Astrocyte of the spinal cord (primary cell): ENCODE data around the gene GLT6D1.

Experiments used
- DNase-seq: peaks from one replicate; pipeline ENCODE4 v3.0.0; 2011; ENCODE audit warnings: low read depth, low spot score
- H3K4me3 ChIP-seq: 2 replicates; pipeline ENCODE4 v1.5.1; 2011; ENCODE audit warnings: low read depth, mild to moderate bottlenecking, low read length, moderate library complexity
- in situ Hi-C: cut with HindIII; loops from 2 replicates; pipeline ENCODE4 v1.10.0; 2017; ENCODE audit warnings: low sequenced_read_pairs
- TF ChIP-seq, protein P1 (sequence below): IDR thresholded peaks from 2 replicates; pipeline ENCODE4 v1.5.1; 2012; ENCODE audit warnings: low read depth, mild to moderate bottlenecking, low read length, inconsistent platforms

Gene GLT6D1

DNA sequence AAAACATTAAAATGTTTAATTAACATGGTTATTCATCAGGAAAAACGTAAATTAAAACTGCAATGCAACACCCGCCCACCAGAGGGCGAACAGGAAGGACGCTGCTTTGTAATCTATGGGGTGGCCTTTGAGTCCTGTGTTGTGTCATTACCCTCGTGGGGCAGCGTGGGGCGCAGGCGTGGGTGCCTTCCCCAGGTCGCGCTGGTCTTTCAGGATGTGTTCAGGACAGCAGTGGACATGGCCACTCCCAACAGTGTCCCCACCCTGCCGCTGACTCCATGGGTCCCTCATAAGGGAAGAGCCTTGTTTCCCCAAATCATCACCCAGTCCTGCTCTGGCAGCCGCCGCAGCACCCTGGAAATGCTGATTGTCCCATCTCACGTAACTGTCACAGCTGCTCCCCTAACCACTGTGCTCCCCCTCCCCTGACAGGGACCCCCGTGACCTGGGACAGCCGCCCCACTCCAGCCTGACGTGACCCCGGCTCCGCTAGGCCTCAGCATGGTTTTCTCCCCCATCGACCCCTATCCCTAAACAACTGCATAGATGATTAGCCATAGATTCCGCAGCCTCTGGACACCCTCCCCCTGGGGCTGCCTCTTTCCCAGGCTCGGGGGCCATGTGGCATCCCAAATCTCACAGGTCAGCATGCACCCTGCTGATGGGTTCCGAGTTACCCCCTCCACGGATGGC lies 36.4 kb downstream of the GLT6D1 start:
- no peak overlapping the region for H3K4me3 ChIP-seq
- TF ChIP-seq, protein P1, sequence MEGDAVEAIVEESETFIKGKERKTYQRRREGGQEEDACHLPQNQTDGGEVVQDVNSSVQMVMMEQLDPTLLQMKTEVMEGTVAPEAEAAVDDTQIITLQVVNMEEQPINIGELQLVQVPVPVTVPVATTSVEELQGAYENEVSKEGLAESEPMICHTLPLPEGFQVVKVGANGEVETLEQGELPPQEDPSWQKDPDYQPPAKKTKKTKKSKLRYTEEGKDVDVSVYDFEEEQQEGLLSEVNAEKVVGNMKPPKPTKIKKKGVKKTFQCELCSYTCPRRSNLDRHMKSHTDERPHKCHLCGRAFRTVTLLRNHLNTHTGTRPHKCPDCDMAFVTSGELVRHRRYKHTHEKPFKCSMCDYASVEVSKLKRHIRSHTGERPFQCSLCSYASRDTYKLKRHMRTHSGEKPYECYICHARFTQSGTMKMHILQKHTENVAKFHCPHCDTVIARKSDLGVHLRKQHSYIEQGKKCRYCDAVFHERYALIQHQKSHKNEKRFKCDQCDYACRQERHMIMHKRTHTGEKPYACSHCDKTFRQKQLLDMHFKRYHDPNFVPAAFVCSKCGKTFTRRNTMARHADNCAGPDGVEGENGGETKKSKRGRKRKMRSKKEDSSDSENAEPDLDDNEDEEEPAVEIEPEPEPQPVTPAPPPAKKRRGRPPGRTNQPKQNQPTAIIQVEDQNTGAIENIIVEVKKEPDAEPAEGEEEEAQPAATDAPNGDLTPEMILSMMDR, result peak; percentile 80

DNA sequence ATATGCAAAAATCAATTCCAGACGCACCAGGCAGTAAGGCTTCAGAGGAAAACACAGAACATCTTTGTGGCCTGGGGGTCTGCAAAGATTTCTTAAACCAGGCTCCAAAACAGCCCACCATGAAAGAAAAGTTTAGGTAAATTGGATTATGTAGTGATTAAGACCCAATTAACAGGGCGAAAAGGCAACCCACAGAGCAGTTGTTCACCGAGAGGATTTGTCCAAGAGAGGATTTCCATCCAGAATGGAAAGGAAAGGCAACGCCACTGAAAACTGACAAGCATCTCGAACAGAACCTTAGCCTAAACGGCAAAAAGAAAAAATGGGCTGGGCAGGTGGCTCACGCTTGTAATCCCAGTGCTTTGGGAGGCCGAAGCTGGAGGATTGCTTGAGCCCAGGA lies 37.4 kb downstream of the GLT6D1 start:
- TF ChIP-seq, protein P1, result no peak
- no peak overlapping the region for H3K4me3 ChIP-seq
- no peak for DNase-seq
- in situ Hi-C loops, result no loop called here

More for the DNA sequence above, 36.4 kb downstream of the GLT6D1 start:
- DNase-seq, result peak; percentile 9
- in situ Hi-C loops, result no loop called here

DNA sequence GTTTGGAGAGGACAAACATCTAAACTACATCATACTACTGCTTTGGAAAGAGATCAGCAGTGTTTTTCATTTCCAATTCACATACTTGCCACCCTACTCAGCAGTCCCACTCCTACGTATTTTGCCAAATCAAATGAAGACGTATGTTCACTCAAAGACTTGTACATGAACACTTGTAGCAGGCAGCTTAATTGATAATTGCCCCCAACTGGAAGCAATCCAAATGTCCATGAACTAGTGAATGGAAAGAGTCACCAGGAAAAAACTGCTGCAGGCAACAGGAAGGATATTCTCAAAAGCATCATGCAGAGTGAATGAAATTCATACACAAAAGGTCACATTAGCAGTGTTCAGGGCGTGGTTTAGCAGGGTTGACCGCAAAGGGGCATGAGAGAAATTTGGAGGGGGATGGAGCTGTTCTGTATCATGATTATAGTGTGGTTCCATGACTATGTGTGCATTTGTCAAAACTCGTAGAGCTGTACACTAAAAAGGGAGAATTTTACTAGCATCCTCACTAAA lies 39.0 kb downstream of the GLT6D1 start:
- in situ Hi-C loops, result no loop called here
- H3K4me3 ChIP-seq, result no peak overlapping the region
- TF ChIP-seq, protein P1, result no peak
- no peak for DNase-seq

DNA sequence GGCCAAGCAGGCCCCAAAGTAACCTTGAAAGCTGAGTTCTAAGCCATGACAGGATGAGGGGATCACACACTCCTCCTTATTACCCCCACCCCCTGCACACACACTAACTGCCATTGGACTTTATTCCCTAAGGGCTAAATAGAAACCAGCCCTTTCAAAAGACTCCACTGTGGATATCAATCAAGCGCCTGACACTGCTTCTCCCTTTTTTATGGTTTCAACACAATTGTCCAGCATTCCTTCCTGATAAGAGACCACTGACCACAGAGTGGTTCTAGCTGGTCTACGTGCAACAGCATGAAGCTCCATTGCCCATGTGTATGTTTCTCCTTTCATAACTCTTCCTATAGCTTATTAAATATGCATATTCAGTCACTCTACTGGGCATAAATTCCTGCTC lies 43.1 kb downstream of the GLT6D1 start:
- H3K4me3 ChIP-seq, result no peak overlapping the region
- in situ Hi-C loops, result no loop called here
- DNase-seq, result no peak
- TF ChIP-seq, protein P1, result no peak

DNA sequence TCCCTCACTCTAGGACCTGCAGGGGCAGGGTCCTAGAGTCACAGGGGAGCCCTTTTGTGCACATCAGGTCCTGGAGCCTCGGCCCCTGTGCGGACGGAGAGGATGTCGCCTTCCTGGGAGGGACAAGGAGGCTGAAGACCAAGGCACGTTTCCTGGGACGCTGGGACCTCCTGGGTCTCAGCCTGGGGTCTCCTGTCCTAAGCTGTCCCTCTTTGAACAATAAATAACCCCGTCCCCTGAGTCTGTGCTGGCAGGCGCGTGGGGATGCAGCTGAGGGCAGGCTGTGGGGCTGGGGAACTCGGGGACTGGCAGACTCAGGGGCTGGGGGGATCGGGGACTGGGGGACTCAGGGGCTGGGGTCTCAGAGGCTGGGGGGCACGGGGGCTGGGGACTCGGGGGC lies 46.7 kb downstream of the GLT6D1 start:
- DNase-seq, result no peak
- TF ChIP-seq, protein P1, result no peak
- no peak overlapping the region for H3K4me3 ChIP-seq
- in situ Hi-C loops, result no loop called here

DNA sequence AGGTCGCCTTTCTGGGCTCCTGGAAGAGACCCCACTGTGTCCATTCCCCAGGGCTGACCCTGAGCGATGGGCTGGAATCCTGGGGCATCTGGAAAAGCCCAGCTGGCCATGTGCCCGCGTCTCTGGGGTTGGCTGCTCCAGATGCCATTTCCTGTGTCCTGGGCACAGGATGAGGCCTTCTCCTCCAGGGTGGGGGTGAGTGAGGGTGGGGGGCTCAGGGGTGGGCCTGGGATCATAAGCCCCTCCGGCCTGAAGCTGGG lies 47.1 kb downstream of the GLT6D1 start:
- no peak for DNase-seq
- TF ChIP-seq, protein P1, result no peak
- in situ Hi-C loops, result no loop called here
- no peak overlapping the region for H3K4me3 ChIP-seq
